ENCODE results near the gene EIF2B4. TPM values are rescaled to one million over a fixed set of nuclear protein-coding genes. Genes with fewer than 3 reads are reported as not detected.
A peak's percentile ranks its signal among the peaks of the same experiment; 100 is the strongest.

The EIF2B4 gene
- total and polyA plus RNA-seq, 2 experiments from 2014 or later = 51.4 to 64.0 TPM

DNA sequence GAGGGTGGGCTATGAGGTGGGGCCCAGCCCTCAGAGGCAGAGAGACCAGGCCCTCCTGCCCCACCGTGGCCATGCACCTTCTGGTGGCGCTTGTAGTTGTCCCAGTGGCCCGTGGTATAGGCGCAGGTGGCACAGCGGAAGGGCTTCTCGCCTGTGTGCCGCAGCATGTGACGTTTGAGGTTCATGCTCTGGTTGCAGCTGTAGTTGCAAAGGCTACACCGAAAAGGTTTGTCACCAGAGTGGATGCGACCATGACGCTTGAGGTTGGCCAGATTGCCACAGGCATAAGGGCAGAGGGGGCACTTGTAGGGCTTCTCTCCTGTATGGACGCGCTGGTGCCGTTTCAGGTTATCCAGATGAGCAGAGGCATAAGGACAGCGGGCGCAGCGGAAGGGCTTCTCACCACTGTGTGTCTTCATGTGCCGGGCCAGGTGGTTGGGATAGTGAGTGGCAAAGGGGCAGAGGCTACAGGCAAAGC, 7.5 kb upstream of the EIF2B4 start:
- DNase-seq (ENCODE audit: low spot score) = no peak
- peaks cover 32% of the 10 kb centered on the region for H3K27me3 Mint-ChIP-seq (ENCODE audit: insufficient read depth, low read depth, poor library complexity)

More for the DNA sequence above, 7.5 kb upstream of the EIF2B4 start:
- H3K4me1 ChIP-seq (ENCODE audit: insufficient read depth) = peaks cover 10% of the 10 kb centered on the region
- Mint-ChIP-seq H3K27ac (no peak overlapping the region), H3K4me1 (peaks cover 21% of the 10 kb centered on the region), H3K36me3 (ENCODE audit: low read depth) (peaks cover 82% of the 10 kb centered on the region), H3K4me3 (no peak overlapping the region; the same call in 2 of the 3 replicates), H3K9me3 (no peaks in the 10 kb centered on the region)
- H3K27ac ChIP-seq (ENCODE audit: low read depth) = 0 out of 2 replicates have a peak overlapping the region, but pooled peaks have one; percentile 59
- H3K27me3 ChIP-seq (ENCODE audit: insufficient read depth) = no peaks in the 10 kb centered on the region
- no peak overlapping the region for H3K4me3 ChIP-seq
- no peak; the same call in 1 of the 2 replicates for TF ChIP-seq POLR2AphosphoS5 (IDR thresholded peaks at IDR 0.05; ENCODE audit: low read depth)
- TF ChIP-seq ZNF114 (CRISPR knock-in tag; IDR thresholded peaks at IDR 0.05) = no peak
- TF ChIP-seq EZH2 (IDR thresholded peaks at IDR 0.05; ENCODE audit: low read depth, unreplicated experiment) = no peak
- TF ChIP-seq, protein P1, sequence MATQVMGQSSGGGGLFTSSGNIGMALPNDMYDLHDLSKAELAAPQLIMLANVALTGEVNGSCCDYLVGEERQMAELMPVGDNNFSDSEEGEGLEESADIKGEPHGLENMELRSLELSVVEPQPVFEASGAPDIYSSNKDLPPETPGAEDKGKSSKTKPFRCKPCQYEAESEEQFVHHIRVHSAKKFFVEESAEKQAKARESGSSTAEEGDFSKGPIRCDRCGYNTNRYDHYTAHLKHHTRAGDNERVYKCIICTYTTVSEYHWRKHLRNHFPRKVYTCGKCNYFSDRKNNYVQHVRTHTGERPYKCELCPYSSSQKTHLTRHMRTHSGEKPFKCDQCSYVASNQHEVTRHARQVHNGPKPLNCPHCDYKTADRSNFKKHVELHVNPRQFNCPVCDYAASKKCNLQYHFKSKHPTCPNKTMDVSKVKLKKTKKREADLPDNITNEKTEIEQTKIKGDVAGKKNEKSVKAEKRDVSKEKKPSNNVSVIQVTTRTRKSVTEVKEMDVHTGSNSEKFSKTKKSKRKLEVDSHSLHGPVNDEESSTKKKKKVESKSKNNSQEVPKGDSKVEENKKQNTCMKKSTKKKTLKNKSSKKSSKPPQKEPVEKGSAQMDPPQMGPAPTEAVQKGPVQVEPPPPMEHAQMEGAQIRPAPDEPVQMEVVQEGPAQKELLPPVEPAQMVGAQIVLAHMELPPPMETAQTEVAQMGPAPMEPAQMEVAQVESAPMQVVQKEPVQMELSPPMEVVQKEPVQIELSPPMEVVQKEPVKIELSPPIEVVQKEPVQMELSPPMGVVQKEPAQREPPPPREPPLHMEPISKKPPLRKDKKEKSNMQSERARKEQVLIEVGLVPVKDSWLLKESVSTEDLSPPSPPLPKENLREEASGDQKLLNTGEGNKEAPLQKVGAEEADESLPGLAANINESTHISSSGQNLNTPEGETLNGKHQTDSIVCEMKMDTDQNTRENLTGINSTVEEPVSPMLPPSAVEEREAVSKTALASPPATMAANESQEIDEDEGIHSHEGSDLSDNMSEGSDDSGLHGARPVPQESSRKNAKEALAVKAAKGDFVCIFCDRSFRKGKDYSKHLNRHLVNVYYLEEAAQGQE (IDR thresholded peaks at IDR 0.05; ENCODE audit: unreplicated experiment) = no peak
- TF ChIP-seq STAT1 (IDR thresholded peaks at IDR 0.05; ENCODE audit: unreplicated experiment) = no peak
- no peak for TF ChIP-seq NANOG (IDR thresholded peaks at IDR 0.05; ENCODE audit: borderline replicate concordance)
- TF ChIP-seq CREB1 (CRISPR knock-in tag; IDR thresholded peaks at IDR 0.05; ENCODE audit: low read depth) = no peak
- TF ChIP-seq JUNB (IDR thresholded peaks at IDR 0.05; ENCODE audit: unreplicated experiment) = no peak
- no peak for TF ChIP-seq ZNF331 (CRISPR knock-in tag; IDR thresholded peaks at IDR 0.05; ENCODE audit: low read depth)
- TF ChIP-seq, protein P2, sequence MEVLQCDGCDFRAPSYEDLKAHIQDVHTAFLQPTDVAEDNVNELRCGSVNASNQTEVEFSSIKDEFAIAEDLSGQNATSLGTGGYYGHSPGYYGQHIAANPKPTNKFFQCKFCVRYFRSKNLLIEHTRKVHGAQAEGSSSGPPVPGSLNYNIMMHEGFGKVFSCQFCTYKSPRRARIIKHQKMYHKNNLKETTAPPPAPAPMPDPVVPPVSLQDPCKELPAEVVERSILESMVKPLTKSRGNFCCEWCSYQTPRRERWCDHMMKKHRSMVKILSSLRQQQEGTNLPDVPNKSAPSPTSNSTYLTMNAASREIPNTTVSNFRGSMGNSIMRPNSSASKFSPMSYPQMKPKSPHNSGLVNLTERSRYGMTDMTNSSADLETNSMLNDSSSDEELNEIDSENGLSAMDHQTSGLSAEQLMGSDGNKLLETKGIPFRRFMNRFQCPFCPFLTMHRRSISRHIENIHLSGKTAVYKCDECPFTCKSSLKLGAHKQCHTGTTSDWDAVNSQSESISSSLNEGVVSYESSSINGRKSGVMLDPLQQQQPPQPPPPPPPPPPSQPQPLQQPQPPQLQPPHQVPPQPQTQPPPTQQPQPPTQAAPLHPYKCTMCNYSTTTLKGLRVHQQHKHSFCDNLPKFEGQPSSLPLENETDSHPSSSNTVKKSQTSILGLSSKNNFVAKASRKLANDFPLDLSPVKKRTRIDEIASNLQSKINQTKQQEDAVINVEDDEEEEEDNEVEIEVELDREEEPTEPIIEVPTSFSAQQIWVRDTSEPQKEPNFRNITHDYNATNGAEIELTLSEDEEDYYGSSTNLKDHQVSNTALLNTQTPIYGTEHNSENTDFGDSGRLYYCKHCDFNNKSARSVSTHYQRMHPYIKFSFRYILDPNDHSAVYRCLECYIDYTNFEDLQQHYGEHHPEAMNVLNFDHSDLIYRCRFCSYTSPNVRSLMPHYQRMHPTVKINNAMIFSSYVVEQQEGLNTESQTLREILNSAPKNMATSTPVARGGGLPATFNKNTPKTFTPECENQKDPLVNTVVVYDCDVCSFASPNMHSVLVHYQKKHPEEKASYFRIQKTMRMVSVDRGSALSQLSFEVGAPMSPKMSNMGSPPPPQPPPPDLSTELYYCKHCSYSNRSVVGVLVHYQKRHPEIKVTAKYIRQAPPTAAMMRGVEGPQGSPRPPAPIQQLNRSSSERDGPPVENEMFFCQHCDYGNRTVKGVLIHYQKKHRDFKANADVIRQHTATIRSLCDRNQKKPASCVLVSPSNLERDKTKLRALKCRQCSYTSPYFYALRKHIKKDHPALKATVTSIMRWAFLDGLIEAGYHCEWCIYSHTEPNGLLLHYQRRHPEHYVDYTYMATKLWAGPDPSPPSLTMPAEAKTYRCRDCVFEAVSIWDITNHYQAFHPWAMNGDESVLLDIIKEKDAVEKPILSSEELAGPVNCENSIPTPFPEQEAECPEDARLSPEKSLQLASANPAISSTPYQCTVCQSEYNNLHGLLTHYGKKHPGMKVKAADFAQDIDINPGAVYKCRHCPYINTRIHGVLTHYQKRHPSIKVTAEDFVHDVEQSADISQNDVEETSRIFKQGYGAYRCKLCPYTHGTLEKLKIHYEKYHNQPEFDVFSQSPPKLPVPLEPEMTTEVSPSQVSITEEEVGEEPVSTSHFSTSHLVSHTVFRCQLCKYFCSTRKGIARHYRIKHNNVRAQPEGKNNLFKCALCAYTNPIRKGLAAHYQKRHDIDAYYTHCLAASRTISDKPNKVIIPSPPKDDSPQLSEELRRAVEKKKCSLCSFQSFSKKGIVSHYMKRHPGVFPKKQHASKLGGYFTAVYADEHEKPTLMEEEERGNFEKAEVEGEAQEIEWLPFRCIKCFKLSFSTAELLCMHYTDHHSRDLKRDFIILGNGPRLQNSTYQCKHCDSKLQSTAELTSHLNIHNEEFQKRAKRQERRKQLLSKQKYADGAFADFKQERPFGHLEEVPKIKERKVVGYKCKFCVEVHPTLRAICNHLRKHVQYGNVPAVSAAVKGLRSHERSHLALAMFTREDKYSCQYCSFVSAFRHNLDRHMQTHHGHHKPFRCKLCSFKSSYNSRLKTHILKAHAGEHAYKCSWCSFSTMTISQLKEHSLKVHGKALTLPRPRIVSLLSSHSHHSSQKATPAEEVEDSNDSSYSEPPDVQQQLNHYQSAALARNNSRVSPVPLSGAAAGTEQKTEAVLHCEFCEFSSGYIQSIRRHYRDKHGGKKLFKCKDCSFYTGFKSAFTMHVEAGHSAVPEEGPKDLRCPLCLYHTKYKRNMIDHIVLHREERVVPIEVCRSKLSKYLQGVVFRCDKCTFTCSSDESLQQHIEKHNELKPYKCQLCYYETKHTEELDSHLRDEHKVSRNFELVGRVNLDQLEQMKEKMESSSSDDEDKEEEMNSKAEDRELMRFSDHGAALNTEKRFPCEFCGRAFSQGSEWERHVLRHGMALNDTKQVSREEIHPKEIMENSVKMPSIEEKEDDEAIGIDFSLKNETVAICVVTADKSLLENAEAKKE (CRISPR knock-in tag; IDR thresholded peaks at IDR 0.05) = no peak
- TF ChIP-seq, protein P3, sequence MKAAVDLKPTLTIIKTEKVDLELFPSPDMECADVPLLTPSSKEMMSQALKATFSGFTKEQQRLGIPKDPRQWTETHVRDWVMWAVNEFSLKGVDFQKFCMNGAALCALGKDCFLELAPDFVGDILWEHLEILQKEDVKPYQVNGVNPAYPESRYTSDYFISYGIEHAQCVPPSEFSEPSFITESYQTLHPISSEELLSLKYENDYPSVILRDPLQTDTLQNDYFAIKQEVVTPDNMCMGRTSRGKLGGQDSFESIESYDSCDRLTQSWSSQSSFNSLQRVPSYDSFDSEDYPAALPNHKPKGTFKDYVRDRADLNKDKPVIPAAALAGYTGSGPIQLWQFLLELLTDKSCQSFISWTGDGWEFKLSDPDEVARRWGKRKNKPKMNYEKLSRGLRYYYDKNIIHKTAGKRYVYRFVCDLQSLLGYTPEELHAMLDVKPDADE (IDR thresholded peaks at IDR 0.05) = no peak
- no peak for TF ChIP-seq EZH2phosphoT487 (IDR thresholded peaks at IDR 0.05; ENCODE audit: unreplicated experiment)
- TF ChIP-seq, protein P4, sequence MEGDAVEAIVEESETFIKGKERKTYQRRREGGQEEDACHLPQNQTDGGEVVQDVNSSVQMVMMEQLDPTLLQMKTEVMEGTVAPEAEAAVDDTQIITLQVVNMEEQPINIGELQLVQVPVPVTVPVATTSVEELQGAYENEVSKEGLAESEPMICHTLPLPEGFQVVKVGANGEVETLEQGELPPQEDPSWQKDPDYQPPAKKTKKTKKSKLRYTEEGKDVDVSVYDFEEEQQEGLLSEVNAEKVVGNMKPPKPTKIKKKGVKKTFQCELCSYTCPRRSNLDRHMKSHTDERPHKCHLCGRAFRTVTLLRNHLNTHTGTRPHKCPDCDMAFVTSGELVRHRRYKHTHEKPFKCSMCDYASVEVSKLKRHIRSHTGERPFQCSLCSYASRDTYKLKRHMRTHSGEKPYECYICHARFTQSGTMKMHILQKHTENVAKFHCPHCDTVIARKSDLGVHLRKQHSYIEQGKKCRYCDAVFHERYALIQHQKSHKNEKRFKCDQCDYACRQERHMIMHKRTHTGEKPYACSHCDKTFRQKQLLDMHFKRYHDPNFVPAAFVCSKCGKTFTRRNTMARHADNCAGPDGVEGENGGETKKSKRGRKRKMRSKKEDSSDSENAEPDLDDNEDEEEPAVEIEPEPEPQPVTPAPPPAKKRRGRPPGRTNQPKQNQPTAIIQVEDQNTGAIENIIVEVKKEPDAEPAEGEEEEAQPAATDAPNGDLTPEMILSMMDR (conservative IDR thresholded peaks at IDR 0.05; ENCODE audit: low read depth in 2 of 2) = no peak
- no peaks in the 10 kb centered on the region for H3K9me2 ChIP-seq (ENCODE audit: insufficient read depth)
- no peak overlapping the region for H2AFZ ChIP-seq
- peaks cover 32% of the 10 kb centered on the region for H3K36me3 ChIP-seq (ENCODE audit: insufficient read depth)
- peaks cover 31% of the 10 kb centered on the region for H3F3A ChIP-seq (replicated peaks; ENCODE audit: low read depth)
- H3K4me2 ChIP-seq = no peak overlapping the region
- no peaks in the 10 kb centered on the region; the same call in 1 of the 2 replicates for H4K20me1 ChIP-seq (replicated peaks; ENCODE audit: insufficient read depth)
- no peak for ATAC-seq
- H3K79me2 ChIP-seq (replicated peaks; ENCODE audit: insufficient read depth) = peaks cover 16% of the 10 kb centered on the region

Measured in GM23338 (cell line).